Measurements from ENCODE around the gene SHC2. TPM values are rescaled to one million over a fixed set of nuclear protein-coding genes. Genes with fewer than 3 reads are reported as not detected.
"Not testable (repeated sequence)": the region's sequence is repeated elsewhere in the genome, so short reads cannot be mapped to it uniquely, and the experiment has no call there.

Gene SHC2
- total RNA-seq, 2 experiments from 2014 or later = 0.21 TPM; not detected in 1

DNA sequence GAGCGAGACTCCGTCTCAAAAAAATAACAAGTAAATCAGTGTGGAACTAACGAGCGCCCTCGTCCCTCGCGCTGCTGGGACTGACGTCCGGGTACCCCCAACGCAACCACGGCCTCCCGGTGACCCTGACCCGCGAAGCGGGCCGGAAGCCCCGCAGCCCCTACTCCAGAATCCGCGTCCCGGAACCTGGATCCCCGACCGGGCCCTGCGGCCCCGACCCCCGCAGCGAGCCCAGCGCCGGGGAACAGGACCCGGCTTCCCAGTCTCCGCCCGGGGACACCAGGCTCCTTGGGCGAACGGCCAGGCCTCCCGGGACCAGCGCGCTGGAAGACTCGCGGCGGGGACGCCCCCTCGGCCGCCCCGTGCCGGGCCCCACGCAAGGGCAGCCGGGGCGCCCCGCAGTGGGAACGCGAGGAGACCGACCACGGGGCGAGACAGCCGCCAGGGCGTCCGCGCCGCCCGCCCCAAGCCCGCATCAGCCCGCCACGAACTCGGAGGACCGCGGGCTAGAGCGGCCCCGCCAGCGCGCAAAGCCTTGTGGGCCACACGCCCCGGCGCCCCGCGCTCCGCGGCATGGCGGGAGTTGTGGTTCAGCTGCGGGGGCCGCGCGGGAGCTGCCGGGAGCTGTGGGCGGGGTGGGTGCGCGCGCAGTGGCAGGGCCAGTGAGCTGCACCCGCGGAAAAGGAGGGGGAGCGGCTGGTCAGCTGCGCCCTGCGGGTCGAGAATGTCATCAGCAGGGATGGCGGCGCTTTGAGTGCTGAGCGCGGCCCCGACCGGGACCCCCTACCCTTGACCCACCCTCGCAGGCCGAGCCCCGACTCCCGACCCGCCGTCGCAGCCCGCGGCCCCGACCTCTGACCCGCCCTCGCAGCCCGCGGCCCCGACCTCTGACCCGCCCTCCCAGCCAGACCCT, 27.9 kb upstream of the SHC2 start:
- H3K27ac Mint-ChIP-seq = peak overlapping the region; percentile 79
- ChIA-PET POLR2A (interaction anchor here (0.6 to 2.3 kb wide), 4 partner anchors 18 to 145 kb away, joined by 3 to 16 read pairs (median 6); partner anchors contain the start of gene TPGS1), CTCF (interaction anchor here (0.6 to 1.8 kb wide), 5 partner anchors 9 to 193 kb away, joined by 3 to 17 read pairs (median 8); no protein-coding TSS in a partner anchor)
- peak overlapping the region; percentile 78 for H3K4me3 Mint-ChIP-seq
- H3K9me3 Mint-ChIP-seq = peaks cover 2% of the 10 kb centered on the region
- peaks cover 5% of the 10 kb centered on the region for H3K4me1 Mint-ChIP-seq (ENCODE audit: low read depth)
- no peaks in the 10 kb centered on the region for H3K36me3 Mint-ChIP-seq
- intact Hi-C loops (cut with micrococcal nuclease) = loop anchor here (1.0 kb wide), 1 partner anchor 19 kb away; the partner anchor contains the start of gene TPGS1
- DNase-seq = peak; percentile 95
- peaks cover 12% of the 10 kb centered on the region for H3K27me3 Mint-ChIP-seq

DNA sequence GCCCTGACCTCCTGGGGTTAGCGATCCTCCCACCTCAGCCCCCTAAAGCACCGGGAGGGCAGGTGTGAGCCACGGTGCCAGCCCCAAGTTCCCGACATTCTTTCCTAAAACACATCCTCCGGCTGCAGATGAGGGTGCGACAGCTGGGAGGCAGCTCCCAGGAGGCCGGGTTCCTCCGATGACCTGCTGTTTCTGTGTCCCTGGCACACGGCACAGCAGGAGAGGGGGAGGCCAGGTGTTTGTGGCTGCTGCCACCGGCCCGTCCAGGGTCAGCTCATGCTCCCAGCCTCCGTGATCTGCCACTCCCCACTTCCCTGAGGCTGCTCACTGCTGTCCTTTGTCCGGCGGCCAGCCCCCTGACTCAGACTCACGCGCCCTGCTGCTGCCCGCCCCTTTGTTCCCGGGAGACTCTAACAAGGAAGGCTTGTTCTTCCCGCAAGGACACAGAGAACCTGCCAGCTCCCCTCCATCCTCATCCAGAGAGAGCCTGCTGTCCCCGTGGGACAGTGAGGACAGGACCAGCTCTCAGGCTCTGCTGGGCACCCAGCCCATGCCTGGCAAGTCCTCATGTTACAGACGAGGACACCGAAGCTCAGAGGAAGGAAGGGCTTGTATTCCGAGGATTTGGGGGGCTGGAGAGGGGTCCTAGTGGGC, 24.9 kb upstream of the SHC2 start:
- H3K27me3 Mint-ChIP-seq = peaks cover 17% of the 10 kb centered on the region
- peaks cover 6% of the 10 kb centered on the region for H3K36me3 Mint-ChIP-seq
- H3K9me3 Mint-ChIP-seq = peaks cover 10% of the 10 kb centered on the region
- ChIA-PET CTCF (interaction anchor here (2.3 kb wide), 1 partner anchor 21 kb away, joined by 7 read pairs; the partner anchor contains the start of gene TPGS1), POLR2A (interaction anchor here (0.6 kb wide), 1 partner anchor 146 kb away, joined by 4 read pairs; no protein-coding TSS in a partner anchor)
- no peak overlapping the region for H3K4me3 Mint-ChIP-seq
- H3K4me1 Mint-ChIP-seq (ENCODE audit: low read depth) = peaks cover 10% of the 10 kb centered on the region
- no peak overlapping the region for H3K27ac Mint-ChIP-seq
- no peak for DNase-seq
- intact Hi-C loops (cut with micrococcal nuclease) = no loop called here

DNA sequence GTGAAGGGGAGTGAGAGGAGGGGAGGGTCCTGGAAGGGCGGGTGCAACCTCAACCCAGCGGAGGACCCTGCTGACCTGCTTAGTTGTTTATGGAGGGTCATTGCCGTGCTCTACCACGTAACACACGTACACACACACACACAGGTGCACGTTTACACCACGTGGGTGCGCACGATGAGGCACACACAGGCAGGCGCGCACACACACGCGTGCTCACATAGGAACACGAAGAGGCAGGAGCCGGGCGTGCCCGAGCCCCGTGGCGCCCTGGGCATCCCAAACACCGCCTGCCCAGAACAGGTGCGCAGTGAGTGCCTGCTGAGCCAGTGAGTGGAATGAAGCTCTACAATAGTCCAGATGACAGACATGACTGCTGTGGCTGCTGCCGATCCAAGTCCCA, 24.2 kb upstream of the SHC2 start:
- H3K36me3 Mint-ChIP-seq = peaks cover 13% of the 10 kb centered on the region
- peaks cover 17% of the 10 kb centered on the region for H3K9me3 Mint-ChIP-seq
- no peak overlapping the region for H3K27ac Mint-ChIP-seq
- intact Hi-C loops (cut with micrococcal nuclease) = no loop called here
- H3K4me3 Mint-ChIP-seq = no peak overlapping the region
- peaks cover 23% of the 10 kb centered on the region for H3K27me3 Mint-ChIP-seq
- DNase-seq = no peak
- CTCF ChIA-PET = interaction anchor here (2.3 kb wide), 1 partner anchor 22 kb away, joined by 7 read pairs; the partner anchor contains the start of gene TPGS1
- peaks cover 16% of the 10 kb centered on the region for H3K4me1 Mint-ChIP-seq (ENCODE audit: low read depth)
- POLR2A ChIA-PET = interaction anchor here (0.6 kb wide), 1 partner anchor 147 kb away, joined by 4 read pairs; no protein-coding TSS in a partner anchor

DNA sequence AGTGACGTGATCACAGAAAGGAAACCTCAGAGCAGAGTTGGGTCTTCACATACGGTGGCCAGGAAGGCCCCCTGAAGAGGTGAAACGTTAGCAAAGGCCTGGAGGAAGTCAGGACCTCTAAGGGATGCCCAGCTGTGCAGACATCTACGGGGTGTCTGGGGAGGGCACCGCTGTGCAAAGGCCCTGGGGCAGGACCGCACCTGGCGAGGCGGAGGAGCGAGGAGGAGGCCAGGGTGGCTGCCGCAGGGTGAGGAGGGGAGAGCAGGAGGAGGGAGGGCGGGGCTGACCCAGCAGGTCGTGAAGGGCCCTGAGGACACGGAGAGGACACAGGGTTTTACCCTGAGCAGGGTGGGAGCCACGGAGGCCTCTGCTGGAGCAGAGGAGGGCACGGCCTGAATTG, 23.7 kb upstream of the SHC2 start:
- peaks cover 23% of the 10 kb centered on the region for H3K27me3 Mint-ChIP-seq
- DNase-seq = no peak
- peaks cover 18% of the 10 kb centered on the region for H3K4me1 Mint-ChIP-seq (ENCODE audit: low read depth)
- POLR2A ChIA-PET = no interaction called here
- peaks cover 16% of the 10 kb centered on the region for H3K36me3 Mint-ChIP-seq
- H3K4me3 Mint-ChIP-seq = no peak overlapping the region
- H3K9me3 Mint-ChIP-seq = peaks cover 20% of the 10 kb centered on the region
- H3K27ac Mint-ChIP-seq = no peak overlapping the region
- CTCF ChIA-PET = no interaction called here
- intact Hi-C loops (cut with micrococcal nuclease) = no loop called here

- Mint-ChIP-seq H3K36me3 (peaks cover 16% of the 10 kb centered on the region), H3K27me3 (peaks cover 23% of the 10 kb centered on the region), H3K4me3 (no peak overlapping the region), H3K9me3 (peaks cover 20% of the 10 kb centered on the region), H3K27ac (no peak overlapping the region), H3K4me1 (ENCODE audit: low read depth) (peaks cover 17% of the 10 kb centered on the region)
- no peak for DNase-seq
- ChIA-PET CTCF (no interaction called here), POLR2A (no interaction called here)
- intact Hi-C loops (cut with micrococcal nuclease) = no loop called here
Observed at GRCh38 chr19:483332-484072, 22.7 kb upstream of the SHC2 start.

- ChIA-PET CTCF (no interaction called here), POLR2A (no interaction called here)
Observed at GRCh38 chr19:482186-483041, 21.6 kb upstream of the SHC2 start.

DNA sequence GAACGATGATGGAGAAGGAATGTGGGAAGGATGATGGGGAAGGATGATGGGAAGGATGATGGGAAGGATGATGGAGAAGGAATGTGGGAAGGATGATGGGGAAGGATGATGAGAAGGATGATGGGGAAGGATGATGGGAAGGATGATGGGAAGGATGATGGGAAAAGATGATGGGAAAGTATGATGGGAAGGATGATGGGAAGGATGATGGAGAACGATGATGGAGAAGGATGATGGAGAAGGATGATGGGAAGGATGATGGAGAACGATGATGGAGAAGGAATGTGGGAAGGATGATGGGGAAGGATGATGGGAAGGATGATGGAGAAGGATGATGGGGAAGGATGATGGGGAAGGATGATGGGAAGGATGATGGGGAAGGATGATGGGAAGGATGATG, 20.3 kb upstream of the SHC2 start:
- CTCF ChIA-PET; intact Hi-C loops (cut with micrococcal nuclease); DNase-seq; POLR2A ChIA-PET: not testable (repeated sequence)
- peaks cover 16% of the 10 kb centered on the region for H3K36me3 Mint-ChIP-seq
- peaks cover 20% of the 10 kb centered on the region for H3K9me3 Mint-ChIP-seq
- peaks cover 14% of the 10 kb centered on the region for H3K4me1 Mint-ChIP-seq (ENCODE audit: low read depth)
- H3K27ac Mint-ChIP-seq = peak overlapping the region; percentile 80
- peaks cover 20% of the 10 kb centered on the region for H3K27me3 Mint-ChIP-seq
- peak overlapping the region; percentile 63 for H3K4me3 Mint-ChIP-seq

More at GRCh38 chr19:482186-483041, 21.6 kb upstream of the SHC2 start:
- Mint-ChIP-seq H3K4me1 (ENCODE audit: low read depth) (peaks cover 14% of the 10 kb centered on the region), H3K27me3 (peaks cover 23% of the 10 kb centered on the region), H3K9me3 (peaks cover 20% of the 10 kb centered on the region), H3K36me3 (peaks cover 16% of the 10 kb centered on the region), H3K4me3 (no peak overlapping the region), H3K27ac (no peak overlapping the region)
- intact Hi-C loops (cut with micrococcal nuclease) = no loop called here
- no peak for DNase-seq

- Mint-ChIP-seq H3K27ac (peak overlapping the region; percentile 80), H3K4me1 (ENCODE audit: low read depth) (peaks cover 14% of the 10 kb centered on the region), H3K36me3 (peaks cover 16% of the 10 kb centered on the region), H3K4me3 (peak overlapping the region; percentile 63), H3K9me3 (peaks cover 20% of the 10 kb centered on the region), H3K27me3 (peaks cover 17% of the 10 kb centered on the region)
- ChIA-PET CTCF (interaction anchor here (0.7 to 1.0 kb wide), 3 partner anchors 9 to 64 kb away, joined by 3 to 5 read pairs (median 3); no protein-coding TSS in a partner anchor), POLR2A (no interaction called here)
- intact Hi-C loops (cut with micrococcal nuclease) = no loop called here
- DNase-seq = peak; percentile 65
Observed at GRCh38 chr19:480016-480855, 19.4 kb upstream of the SHC2 start.

- H3K36me3 Mint-ChIP-seq = peaks cover 16% of the 10 kb centered on the region
- no peak for DNase-seq
- intact Hi-C loops (cut with micrococcal nuclease) = no loop called here
- H3K4me3 Mint-ChIP-seq = no peak overlapping the region
- H3K27ac Mint-ChIP-seq = no peak overlapping the region
- H3K4me1 Mint-ChIP-seq (ENCODE audit: low read depth) = peaks cover 14% of the 10 kb centered on the region
- peaks cover 11% of the 10 kb centered on the region for H3K27me3 Mint-ChIP-seq
- ChIA-PET CTCF (no interaction called here), POLR2A (no interaction called here)
- peaks cover 20% of the 10 kb centered on the region for H3K9me3 Mint-ChIP-seq
Observed at GRCh38 chr19:478976-479375, 18.1 kb upstream of the SHC2 start.

DNA sequence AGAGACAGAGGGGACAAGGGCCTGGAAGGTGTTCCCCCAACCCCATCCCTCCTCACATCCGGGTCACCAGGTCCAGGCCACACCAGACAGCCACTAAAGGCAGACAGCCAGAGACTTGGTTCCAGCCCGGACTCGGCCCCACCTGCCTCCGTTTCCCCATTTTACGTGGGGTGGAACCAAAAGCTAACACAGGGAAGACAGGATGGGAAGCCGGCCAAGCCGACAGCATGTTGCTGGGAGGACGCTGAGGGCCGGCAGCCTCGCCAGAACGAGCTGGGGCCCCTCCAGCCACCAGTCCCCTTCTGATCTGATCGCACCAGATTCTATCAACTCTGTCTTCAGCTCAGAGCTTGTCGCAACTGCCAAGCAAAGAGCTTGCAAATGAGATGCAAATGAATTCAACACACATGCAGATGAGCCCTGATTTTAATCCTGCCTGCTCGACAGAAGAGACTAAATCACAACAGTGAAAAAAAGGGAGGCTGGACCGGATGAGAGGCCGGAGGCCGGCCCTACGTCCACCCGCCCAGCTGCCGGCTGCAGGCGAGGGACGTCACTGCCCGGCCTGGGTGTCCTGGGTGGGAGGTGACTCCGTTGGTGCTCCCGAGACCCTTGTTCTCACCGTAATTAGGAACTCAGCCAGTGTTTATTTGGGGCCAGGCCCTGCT, 17.5 kb upstream of the SHC2 start:
- intact Hi-C loops (cut with micrococcal nuclease) = no loop called here
- H3K4me1 Mint-ChIP-seq (ENCODE audit: low read depth) = peaks cover 14% of the 10 kb centered on the region
- no peak for DNase-seq
- ChIA-PET CTCF (interaction anchor here (0.7 kb wide), 1 partner anchor 28 kb away, joined by 3 read pairs; no protein-coding TSS in a partner anchor), POLR2A (no interaction called here)
- peaks cover 20% of the 10 kb centered on the region for H3K9me3 Mint-ChIP-seq
- no peak overlapping the region for H3K27ac Mint-ChIP-seq
- H3K27me3 Mint-ChIP-seq = peaks cover 11% of the 10 kb centered on the region
- H3K36me3 Mint-ChIP-seq = peaks cover 16% of the 10 kb centered on the region
- H3K4me3 Mint-ChIP-seq = no peak overlapping the region

Measured in activated CD4-positive, alpha-beta memory T cell treated with anti-CD3 and anti-CD28 coated beads for 36 hours (primary cell).